HG03175 (cell line): ENCODE data around the gene CAPN8.

ENCODE experiments used
- ATAC-seq: cut with Tn5 transposase; IDR thresholded peaks from one replicate; pipeline ENCODE4 v1.9.1; 2021; ENCODE audit warnings: mild to moderate bottlenecking, moderate library complexity; ENCODE audit not compliant: unreplicated experiment

Gene CAPN8

GRCh38 chr1:223702735-223703667, 37.5 kb upstream of the CAPN8 start:
- no peak for ATAC-seq

- ATAC-seq: no peak
These were observed 35.6 kb upstream of the CAPN8 start for GRCh38 chr1:223700942-223701637.

GRCh38 chr1:223700388-223700918, 35.0 kb upstream of the CAPN8 start:
- no peak for ATAC-seq

GRCh38 chr1:223695941-223696340, 30.4 kb upstream of the CAPN8 start:
- no peak for ATAC-seq

GRCh38 chr1:223695014-223695548, 29.6 kb upstream of the CAPN8 start:
- no peak for ATAC-seq

GRCh38 chr1:223691121-223691520, 25.6 kb upstream of the CAPN8 start:
- no peak for ATAC-seq

- no peak for ATAC-seq
These were observed 18.9 kb upstream of the CAPN8 start for GRCh38 chr1:223684488-223684792.

GRCh38 chr1:223683586-223684487, 18.3 kb upstream of the CAPN8 start:
- ATAC-seq: peak; percentile 64

- ATAC-seq: no peak
These were observed 17.0 kb upstream of the CAPN8 start for GRCh38 chr1:223682502-223682901.

GRCh38 chr1:223680188-223680587, 14.7 kb upstream of the CAPN8 start:
- ATAC-seq: no peak

GRCh38 chr1:223678841-223679240, 13.3 kb upstream of the CAPN8 start:
- no peak for ATAC-seq

- no peak for ATAC-seq
These were observed 8.8 kb upstream of the CAPN8 start for GRCh38 chr1:223674119-223674890.

GRCh38 chr1:223670458-223671159, 5.1 kb upstream of the CAPN8 start:
- ATAC-seq: no peak

GRCh38 chr1:223669003-223669795, 3.7 kb upstream of the CAPN8 start:
- ATAC-seq: no peak

- ATAC-seq: no peak
These were observed 2.1 kb upstream of the CAPN8 start for GRCh38 chr1:223667484-223668182.

- ATAC-seq: no peak
These were observed 1.4 kb downstream of the CAPN8 start for GRCh38 chr1:223664106-223664505.

- no peak for ATAC-seq
These were observed 2.6 kb downstream of the CAPN8 start for GRCh38 chr1:223662943-223663342.

- ATAC-seq: no peak
These were observed 5.8 kb downstream of the CAPN8 start for GRCh38 chr1:223659711-223660110.
